Measurements from ENCODE around the gene ZFYVE27.

The ZFYVE27 gene

DNA sequence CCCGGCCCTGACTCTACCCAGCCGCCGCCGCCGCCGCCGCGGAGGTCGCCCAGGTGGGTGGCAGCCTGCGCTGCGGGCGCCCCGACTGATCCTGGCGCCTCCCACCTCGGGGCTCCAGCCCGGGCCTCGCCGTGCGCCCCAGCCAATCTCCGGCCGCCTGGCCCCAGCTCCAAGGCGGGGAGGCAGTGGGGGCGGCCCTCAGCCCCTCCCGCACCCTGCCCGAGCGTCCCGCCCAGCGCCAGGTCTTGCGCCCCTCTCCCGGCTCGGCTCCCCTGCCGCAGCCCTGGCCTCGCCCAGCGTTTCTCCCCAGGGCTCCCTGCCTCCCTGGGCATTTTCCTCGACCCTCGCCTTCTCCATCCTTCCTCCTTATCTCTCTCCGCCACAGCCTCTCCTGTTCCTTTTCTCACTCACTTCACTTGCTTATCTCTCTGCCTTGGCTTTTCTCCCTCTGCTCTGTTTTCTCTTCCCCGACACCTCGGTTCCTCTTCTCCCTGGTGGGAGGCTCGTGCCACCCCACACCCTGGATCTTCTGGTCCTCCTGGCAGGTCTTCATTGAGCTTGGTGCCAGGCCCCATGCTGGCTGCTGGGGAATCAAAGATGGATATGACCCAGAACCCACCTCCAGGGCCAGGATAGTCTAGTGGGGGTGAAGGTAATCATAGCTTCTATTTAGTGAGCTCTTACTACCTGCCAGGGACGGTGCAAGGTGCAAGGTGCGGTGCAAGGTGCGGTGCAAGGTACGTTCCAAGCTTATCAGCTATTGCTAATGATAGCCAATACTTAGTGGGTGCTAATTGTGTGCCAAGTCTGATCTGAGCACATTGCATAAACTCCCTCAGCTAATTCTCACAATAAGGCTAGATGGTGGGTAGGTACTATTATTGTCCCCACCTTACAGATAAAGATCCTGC, 35.2 kb downstream of the ZFYVE27 start, which contains the start of gene SFRP5:
SFRP5 (minus strand) TSS at position 87 of the 911 bp plus-strand sequence. CDS start 166 bp downstream, outside the sequence.
- no peak for DNase-seq

DNA sequence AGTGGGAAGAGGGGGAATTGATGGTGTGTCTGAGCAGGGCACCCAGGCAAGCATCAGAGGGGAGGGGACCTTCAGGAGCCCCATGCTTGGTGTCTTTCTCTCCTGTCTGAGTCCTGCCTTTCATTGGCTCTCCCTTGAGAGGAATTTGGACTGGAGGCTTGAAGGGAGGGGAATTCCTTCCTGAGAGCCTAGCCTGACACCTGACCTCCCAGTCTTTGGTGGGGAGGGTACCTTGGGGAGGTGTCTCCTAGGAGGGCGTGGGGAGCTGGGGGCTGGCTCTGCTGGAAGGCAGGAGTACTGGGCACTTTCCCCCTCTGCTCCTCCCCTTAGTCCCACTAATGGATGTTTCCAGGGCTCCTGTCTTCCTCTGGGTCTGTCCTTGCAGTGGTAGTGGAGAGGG, 36.2 kb downstream of the ZFYVE27 start:
- no peak for DNase-seq

DNA sequence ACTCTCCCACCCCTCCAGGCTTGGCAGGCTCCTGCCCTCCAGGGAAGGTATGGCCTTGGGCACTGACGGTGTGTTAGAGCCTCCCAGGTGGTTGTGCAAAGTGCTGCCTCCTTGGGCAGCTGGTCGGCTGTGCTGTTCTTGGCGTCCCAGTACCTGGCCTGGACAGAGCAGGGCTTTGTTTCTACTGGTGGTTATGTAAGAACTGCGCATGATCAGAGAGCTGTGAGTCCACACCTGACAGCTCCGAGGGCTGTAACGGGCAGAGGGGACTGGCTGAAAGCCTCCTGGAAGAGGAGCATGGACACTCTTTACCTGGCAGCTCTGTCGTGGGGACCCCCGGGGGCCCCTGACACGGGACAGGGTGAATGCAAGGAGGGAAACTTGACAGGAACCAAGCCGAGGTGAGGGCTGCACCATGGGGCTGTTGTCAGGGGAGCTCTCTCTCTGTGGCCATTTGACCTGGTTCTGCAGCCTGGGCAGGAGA, 37.9 kb downstream of the ZFYVE27 start:
- DNase-seq: no peak

DNA sequence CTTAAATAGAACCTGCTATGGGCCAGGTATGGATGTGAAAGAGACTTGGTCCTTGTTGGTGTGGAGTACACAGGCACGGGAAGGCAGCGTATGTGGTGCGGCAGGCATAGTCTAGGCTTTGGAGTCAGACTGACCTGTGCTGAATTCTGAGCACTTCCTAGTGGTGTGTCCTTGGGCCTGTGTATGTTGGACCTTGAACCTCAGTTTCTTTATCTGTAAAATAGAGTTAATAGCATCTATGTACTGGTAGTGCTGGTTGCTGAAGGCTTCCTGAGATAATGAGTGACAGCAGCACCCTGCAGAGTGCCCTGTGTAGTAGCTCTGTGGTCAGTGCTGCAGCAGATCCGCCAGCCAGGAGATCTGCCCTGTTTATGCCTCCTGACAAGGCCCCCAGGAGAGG, 40.2 kb downstream of the ZFYVE27 start:
- no peak for DNase-seq

DNA sequence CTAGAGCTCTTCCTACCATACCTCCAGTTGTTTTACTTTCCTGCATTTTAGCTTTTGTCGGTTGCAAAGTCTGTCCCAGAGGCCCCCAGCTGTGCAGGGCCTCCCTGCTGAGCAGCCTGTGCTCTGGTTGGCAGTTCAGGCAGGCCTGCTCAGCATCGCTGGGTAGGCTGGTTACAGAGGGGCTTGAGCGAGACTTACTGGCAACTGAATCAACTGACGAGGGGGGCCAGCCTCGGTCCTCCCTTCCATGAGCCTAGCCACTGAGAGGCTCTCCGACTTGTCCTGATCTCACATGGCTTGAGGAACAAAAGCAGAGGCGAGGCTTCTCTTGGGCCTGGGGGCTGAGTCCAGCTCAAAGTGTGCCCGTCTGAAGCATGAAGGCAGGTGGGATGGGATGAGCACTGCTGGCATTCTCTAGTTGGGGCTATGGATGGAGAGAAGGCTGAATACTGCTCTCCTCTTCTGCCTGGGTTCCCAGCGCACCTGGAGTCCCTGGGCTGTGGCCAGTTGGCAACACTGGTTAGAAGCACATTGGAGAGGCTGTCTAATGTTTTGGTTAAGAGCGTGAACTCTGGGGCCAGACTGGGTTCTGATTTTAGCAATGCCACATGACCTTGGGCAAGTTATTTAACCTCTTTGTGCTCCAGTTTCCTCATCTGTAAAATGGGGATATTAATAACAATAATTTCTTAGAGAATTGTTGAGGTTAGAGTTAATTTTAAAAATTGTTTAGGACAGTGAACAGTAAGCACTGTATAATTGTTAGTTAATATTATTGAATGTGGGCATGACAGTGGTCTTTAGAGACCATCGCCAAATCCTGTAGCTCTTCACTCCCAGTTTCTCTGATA, 41.7 kb downstream of the ZFYVE27 start:
- DNase-seq: no peak

DNA sequence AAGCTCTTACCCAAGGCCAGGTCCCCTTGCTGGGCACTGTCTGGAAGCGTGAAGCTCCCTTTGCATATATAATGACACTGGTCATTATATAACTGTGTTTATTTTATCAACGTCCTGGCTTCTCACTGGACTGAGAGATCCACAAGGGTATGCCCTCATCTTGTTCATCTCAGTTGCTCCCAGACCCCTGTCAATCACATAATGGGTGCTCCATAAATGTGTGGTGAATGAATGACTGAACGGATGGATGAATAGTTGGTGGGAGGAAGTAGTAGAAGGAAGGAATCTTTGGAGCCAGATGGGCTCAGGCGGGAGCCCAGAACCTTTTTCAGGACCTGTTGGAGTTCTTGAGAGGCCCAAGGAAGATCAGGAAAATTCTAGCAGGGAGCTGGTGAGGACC, 42.6 kb downstream of the ZFYVE27 start:
- no peak for DNase-seq

DNA sequence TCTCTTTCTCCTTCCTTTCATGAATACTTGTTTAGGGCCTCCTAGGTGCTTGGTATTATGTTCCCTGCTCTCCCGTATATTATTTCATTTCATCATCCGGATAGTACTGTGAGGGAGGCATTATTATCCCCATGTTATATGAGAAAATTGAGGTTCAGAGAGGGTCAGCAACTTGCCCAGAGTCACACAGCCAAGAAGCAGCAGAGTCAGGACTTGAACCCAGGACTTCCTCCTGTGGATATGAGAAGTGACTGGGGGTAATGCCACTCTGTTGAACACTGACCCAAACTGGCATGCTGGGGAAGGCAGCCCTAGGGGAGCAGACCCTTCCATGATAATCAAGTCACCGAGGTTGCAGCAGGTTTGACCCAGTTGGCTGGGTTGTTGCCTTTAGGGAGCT, 43.0 kb downstream of the ZFYVE27 start:
- no peak for DNase-seq

DNA sequence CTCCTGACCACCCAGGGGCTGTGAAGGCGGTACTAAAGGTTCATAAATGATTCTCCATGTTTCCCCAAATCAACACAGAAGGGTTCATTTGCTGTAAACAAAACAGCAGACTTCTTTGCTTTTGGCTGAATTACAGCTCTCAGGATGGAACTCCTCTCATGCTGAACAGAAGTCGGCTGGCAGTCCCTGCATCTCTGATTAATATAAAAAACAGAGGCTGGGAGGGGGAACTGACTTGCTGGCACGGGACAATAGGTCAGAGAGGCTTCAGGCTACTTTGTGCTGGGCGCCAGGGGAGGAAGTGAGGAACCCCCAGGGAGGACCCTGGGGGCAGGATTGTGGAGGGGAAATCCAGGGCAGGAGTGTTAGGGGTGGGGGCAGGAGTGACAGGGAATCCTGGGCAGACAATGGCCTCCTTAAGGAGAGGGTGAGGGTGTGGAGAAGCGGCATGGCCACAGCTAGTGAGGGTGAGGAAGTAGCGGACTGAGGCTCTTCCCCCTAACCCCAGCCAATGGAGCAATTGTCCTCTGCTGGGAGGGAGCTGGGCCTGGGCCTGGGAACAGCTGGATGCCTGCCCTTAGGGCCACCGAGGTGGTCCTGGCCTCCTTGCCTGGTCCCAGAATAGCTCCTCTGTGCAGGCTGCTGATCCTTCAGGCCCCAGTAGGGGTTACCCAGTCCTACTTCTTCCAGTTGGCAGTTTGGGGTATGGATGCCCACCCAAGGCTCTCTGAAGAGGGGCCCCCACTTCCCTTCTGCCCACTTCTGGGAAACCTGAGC, 44.1 kb downstream of the ZFYVE27 start:
- no peak for DNase-seq

DNA sequence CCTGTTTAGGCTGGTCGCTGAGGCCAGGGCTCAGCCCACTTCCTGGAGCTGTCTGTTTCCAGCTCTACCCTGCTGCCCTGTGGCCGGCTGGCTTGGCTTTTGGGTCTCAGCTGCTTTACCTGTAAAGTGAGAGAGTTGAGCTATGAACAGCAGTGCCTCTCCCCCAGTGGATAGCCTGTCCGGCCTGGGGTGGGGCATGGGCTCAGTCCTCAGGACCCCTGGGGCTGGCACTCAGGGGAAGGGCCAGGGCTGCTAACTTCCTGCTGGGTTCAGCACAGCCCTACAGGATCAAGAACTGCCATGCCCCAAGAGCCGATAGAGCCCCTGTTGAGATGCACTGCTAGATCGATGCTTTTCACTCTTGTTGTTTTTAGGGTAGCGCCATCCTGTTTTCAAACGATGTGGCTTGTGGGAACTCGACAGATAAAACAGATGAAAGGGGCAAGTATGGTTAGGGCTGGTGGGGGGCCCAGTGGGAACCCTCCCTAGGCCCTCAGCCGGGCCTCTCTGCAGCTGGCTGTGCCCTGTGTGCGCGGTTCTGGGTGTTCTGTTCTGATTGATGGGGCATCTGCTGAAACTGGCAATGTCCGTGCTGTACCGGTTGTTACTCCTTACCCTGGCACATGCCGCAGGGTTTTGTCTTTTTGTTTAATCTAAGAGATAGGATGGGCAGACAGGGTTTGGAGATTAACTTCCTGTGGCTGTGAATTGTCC, 44.8 kb downstream of the ZFYVE27 start:
- no peak for DNase-seq

DNA sequence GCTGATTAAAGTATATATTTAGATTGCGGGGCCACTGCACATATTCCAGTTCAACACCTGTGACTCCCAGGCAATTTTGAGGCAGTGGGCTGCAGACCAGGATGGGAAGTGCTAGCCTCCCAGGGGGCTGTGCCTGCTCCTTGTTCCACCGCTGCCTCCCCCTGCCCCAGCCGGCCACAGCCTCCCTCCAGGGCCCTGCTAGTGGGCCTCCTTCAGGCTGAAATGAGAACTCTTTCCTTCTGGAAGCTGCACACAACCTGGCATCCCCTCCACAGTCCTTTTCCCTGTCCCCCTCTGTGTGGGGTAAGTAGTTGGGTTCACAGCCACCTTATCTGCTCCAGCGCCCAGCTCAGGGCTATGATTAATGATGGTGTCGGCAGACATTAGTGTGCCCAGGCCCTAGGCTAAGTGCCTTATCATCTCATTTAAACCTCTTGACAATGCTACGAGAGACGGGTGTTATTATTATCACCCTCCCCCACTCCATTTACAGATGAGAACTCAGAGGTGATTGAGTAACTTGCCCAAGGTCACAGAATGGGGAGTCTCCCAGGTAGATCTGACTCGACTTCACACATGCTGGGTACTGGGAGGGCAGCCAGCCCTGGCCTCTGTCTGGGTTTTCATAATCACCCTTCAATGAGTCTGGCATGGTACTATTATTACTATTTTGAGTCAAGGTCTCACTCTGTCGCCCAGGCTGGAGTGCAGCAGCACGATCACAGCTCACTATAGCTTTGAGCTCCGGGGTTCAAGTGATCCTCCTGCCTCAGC, 45.7 kb downstream of the ZFYVE27 start:
- no peak for DNase-seq

DNA sequence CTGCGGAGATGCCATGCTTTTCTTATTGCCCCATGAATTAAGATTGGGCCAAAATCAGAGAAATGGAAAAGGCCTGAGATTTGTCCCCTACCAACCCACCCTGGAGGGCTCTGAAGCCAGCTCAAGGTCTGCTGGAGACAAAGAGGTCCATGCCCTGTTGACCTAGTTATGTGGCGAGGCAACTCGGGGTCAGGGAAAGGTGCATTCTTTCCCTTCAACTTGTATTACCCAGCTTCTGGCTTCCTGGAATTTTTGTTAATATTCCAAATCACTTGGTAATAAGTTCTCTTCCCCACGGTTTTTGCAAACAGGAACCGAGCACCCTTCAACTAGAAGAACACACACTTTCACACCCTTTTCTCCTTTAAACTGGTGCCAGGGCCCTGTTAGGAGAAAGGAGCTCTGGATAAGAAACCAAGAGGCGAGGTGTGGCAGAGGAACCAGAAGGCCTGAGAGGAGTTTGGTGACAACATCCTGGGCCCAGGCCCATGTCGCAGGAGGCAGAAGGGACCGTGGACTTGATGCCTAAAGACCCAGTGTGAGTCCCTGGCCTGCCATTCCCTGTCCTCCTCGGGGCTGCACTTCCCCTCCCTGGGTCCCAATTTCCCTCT, 47.4 kb downstream of the ZFYVE27 start:
- DNase-seq: no peak

DNA sequence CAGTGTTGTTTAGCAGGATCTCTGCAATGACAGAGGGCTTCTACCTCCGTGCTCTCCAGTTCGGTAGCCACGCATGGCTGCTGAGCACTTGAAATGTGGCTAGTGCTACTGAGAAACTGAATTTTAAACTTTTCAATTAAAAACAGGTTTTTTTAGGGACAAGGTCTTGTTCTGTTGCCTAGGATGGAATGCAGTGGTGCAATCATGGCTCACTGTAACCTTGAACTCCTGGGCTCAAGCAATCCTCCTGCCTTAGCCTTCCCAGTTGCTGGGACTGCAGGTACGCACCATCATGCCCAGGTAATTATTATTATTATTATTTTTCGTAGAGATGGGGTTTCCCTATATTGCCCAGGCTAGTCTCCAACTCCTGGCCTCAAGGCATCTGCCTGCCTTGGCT, 48.3 kb downstream of the ZFYVE27 start:
- DNase-seq: no peak

DNA sequence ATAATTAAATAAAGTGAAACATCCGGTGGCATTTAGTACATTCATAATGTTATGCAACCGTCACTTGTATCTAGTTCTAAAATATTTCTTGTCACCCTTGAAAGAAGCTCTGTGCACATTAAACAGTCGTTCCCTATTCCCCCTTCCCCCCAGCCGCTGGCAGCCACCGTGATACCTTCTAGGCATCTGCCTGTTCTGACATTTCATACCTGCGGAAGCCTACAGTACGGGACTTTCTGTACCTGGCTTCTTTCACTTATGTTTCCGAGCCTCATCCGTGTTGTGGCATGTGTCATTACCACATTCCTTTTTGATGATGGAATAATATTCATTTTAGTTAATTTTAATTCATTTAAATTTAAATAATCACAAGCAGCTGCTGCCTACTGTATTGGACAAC, 48.8 kb downstream of the ZFYVE27 start:
- no peak for DNase-seq

DNA sequence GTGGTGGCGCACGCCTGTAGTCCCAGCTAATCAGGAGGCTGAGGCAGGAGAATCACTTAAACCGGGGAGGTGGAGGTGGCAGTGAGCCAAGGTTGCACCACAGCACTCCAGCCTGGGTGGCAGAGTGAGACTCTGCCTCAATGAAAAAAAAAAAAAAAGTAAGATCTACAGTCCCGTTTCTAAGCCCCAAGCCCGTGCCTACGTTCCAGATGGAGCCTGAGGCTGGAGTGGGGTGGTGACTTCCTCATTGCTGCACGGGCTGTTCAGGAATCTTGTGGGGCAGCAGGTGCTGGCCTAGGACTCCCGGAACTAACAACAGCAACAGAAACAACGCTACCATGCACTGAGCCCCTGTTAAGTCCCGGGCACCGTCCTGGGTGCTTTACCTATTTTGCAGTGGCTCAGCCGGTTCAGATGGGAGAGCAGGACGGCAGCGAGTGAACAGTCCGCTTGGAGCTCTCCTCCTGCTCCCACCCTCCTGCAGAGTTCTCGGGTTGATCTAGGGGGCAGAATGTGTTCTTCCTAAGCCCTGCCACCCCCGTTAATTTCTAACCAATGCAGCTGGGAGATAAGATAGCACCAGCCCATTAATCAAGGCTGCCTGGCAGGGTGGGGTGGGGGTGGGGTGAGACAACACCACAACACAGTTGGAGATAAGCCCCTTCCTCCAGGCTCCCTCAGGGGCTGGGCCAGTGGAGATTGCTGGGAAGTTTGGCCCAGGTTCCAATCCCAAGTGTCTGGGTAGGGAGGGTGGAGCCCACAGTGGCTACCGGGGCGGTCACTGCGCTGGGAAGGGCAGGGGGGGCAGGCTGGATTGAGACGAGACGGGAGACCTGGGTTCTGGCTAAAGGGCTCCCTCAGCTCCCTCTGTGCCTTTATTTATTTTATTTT, 51.9 kb downstream of the ZFYVE27 start:
- DNase-seq: no peak

DNA sequence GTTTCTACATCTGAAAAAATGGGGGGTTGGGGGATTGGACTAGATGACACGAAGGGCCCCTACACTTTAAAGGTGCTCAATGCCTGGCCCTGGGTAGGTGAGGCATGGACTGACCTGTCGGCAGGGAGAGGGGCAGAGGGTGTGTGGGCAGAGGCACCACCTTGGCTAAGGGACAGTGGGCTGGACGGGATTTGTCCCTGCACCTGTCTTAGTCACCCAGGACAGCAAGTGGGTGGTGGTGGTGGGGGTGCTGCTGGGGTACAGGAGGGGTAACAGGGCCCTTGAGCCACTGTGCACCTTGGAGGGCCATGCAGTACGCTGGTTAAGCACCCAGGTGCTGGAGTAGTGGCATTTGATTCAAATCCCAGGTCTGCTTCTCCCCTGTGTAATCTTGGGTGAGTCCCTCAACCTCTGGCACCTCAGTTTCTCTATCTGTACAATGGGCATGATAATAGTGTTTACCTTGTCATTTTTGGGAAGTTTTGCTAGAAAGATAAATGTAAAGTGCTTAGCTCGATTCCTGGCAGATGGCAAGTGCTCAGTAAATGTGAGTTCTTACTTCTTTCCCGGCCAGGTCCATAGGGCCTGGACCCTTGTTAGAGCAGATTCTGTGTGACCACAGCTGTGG, 53.0 kb downstream of the ZFYVE27 start:
- DNase-seq: no peak

DNA sequence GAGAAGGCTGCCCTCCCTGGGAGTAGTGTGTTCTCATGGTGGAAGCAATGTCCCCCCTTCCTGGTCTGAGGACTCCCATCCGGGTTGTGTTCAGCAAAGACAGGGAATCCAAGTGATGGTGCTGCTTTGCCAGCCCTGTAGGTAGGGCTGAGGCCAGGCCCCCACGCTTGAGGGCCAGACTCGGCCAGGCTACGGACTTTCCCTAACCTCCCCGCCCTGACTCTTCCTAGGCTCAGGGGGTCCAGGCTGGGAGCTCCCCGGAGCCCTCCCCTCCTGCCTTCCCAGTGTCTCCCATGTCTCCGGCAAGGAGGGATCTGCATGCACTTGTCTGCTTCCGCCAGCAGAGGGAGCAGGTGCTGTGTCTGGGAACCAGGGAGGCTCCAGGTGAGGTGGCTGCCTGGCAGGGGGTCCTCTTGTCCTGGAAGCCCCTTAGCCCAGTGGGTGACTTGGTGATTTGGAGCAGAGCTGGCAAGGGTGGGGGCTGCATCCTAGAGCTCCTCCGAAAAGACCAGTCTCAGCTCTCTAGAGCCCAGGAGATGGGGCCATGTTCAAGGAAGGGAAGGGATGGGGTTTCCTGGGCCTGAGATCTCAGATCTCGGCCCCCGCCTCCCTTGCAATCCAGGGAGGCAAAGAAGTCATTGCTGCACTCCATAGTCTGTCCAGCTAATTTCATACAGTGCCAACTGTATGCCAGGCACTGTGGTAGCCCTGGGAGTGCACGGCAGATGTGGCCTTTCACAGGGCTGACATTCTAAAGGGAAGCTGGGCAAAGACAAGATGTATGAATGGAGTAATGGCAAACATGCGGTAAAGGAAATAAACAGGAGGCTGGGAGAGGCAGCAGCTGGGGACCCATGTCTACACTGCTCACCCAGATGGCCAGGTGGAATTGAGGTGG, 55.1 kb downstream of the ZFYVE27 start:
- no peak for DNase-seq

DNA sequence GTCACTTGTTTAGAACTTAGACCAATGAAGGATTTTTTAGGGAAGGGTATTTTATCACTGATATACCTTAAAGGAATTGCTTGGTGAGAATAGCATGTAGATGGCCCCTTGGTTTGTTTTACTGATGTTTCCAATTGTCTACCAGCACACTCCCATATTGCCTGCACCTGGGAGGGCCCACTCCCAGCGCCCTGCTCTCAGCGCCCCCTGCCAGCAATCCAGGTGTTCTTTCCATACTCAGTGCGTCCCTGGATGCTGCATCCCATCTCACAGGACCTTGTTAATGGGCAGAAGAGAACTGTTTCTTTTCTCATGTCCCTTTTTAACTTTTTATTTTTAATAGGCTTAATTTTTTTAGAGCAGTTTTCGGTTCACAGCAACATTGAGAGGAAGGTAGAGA, 59.0 kb downstream of the ZFYVE27 start:
- no peak for DNase-seq

DNA sequence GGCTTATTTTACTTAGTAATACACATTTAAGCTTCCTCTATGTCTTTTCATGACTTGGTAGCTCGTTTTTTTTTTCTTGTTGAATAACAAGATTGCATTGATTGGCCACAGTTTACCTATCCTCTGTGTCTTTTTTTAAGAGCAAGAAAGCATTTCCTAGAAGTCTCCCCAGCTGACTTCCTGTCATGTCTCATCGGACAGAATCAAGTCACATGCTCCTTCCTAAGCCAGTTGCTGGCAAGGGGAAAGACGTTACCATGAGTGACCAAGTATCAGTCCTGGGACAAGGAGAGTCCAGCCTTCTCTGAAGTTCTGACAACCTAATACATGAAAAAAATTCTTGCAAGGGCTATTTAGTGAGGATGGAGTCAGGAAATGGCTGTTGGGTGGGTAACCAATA, 59.7 kb downstream of the ZFYVE27 start:
- DNase-seq: no peak

All from NCI-H526 treated with DMSO at 0.1 percent for 48 hours (cell line).